ENCODE results near the gene P2RY13.

The P2RY13 gene

DNA sequence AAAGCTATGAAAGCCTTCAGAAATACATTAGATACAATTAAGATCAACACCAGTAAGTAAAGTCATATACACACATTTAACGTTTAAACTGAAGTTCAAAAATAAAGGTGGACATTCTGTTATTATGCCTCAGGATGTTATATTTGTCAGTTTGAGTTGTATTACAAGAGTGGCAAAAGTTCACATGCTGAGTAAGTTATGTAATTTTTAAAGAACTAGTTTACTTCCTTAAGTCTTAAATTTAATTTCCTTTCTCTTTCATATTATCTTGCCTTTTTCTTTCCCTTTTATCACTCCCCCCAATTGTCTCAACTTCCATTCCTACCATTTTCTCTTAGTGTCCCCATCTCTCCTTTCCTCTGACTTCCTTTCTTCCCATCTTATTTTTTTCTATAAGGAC, 7.8 kb downstream of the P2RY13 start:
- in situ Hi-C loops (cut with MboI; ENCODE audit: low sequenced_read_pairs) = no loop called here

DNA sequence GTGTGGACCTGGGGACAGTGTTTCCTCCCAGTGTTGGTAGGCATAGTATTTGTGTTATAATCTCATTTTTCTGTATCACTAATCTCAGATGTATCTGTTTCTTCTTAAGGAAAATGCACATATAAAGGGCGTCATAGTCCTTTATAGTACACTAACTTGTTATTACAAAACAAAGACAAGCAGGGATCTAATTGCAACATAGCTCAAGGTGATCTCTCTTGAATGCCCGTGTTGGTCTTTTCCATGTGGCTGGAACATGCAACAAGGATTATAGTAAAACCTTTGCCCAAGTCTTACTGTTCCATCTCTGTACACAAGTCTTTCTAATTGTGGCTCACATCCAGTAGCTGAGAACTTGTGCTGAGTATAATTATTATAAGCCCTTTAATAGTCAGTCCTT, 9.2 kb downstream of the P2RY13 start:
- in situ Hi-C loops (cut with MboI; ENCODE audit: low sequenced_read_pairs) = no loop called here

DNA sequence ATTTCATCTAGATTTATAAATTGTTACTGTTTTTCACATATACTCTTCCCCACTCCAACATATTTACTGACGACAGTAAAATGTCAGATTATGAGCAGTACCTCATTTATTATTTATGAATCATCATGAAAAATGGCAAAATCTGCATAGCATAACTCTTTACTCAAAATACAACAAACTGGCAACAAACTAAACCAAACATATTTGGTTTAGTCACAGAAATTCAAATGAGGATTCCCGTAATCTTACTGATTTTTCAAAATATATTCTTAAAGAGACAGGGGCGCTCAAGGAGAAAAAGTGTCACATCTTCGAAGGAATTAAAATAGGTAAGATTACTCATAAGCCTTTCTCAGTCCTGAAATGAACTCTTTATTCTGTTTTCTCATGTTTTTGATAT, 9.7 kb downstream of the P2RY13 start:
- in situ Hi-C loops (cut with MboI; ENCODE audit: low sequenced_read_pairs) = no loop called here

GRCh38 chr3:151318991-151319390, 10.4 kb downstream of the P2RY13 start:
- in situ Hi-C loops (cut with MboI; ENCODE audit: low sequenced_read_pairs) = no loop called here

- in situ Hi-C loops (cut with MboI; ENCODE audit: low sequenced_read_pairs) = no loop called here
These were observed 11.0 kb downstream of the P2RY13 start for GRCh38 chr3:151318313-151318712.

GRCh38 chr3:151316267-151316991, 12.9 kb downstream of the P2RY13 start, which contains the start of gene GPR87:
Gene GPR87 (minus strand): TSS chr3:151316820. CDS start chr3:151300100, 16,720 bp downstream.
- in situ Hi-C loops (cut with MboI; ENCODE audit: low sequenced_read_pairs) = no loop called here

- in situ Hi-C loops (cut with MboI; ENCODE audit: low sequenced_read_pairs) = no loop called here
These were observed 13.5 kb downstream of the P2RY13 start for GRCh38 chr3:151315846-151316245.

DNA sequence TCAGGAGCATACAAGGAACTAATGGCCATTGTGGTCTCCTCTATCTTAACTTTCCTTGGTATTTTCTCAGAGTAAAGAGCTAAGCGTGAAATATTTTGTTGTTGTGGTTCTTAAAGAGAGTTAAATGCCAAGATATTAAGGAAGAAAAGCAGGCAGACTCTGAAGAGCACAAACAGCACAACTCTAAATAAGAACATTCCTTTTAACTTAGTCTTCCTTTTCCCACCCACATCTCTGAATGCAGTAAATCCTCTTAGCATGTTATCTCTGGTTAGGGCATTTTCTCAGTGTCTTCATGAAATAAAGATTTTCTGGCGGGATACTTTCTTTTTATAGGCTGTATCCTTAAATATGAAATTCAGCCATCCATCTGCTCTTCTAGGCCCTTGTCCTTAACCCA, 14.2 kb downstream of the P2RY13 start:
- in situ Hi-C loops (cut with MboI; ENCODE audit: low sequenced_read_pairs) = no loop called here

GRCh38 chr3:151314593-151314992, 14.8 kb downstream of the P2RY13 start:
- in situ Hi-C loops (cut with MboI; ENCODE audit: low sequenced_read_pairs) = no loop called here

GRCh38 chr3:151314137-151314536, 15.2 kb downstream of the P2RY13 start:
- in situ Hi-C loops (cut with MboI; ENCODE audit: low sequenced_read_pairs) = no loop called here

DNA sequence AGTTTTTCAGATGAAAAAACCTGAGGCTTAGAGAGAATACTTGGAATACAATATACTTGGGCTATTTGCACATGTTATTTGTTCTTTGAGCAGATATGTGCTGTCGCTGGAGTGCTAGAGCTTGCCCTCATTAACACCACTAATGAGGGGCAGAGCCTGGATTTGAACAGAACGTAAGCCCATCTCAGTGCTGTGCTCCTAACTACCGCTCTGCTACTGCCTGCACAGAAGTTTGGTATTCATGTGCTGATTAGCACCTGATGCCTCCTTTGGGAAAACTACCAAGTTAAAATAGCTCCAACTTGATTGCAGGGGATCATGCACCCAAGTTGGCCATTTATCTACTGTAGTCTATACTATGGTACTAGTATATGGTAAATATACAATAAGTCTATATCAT, 16.4 kb downstream of the P2RY13 start:
- in situ Hi-C loops (cut with MboI; ENCODE audit: low sequenced_read_pairs) = no loop called here

DNA sequence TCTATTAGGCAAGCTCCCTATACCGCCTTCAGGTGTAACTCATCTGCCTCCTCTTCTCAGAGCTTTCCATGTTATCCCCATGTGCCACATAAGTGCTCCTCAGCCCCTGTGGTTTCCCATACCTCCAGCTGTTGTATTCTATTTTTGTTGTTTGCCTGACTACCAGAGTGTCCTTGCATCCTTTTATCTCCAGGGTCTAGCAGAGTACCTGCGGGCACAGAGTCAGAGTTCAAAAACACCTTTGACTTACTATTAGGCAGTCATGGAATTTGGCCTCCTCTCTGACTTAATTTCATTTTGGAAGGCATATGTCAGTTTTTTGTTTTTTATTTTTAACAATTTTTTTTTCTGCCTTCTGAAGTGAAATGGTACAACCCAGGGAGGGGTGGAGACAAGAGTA, 19.8 kb downstream of the P2RY13 start:
- in situ Hi-C loops (cut with MboI; ENCODE audit: low sequenced_read_pairs) = no loop called here

GRCh38 chr3:151307583-151308488, 21.5 kb downstream of the P2RY13 start:
- in situ Hi-C loops (cut with MboI; ENCODE audit: low sequenced_read_pairs) = no loop called here

- in situ Hi-C loops (cut with MboI; ENCODE audit: low sequenced_read_pairs) = no loop called here
These were observed 22.2 kb downstream of the P2RY13 start for GRCh38 chr3:151307131-151307530.

DNA sequence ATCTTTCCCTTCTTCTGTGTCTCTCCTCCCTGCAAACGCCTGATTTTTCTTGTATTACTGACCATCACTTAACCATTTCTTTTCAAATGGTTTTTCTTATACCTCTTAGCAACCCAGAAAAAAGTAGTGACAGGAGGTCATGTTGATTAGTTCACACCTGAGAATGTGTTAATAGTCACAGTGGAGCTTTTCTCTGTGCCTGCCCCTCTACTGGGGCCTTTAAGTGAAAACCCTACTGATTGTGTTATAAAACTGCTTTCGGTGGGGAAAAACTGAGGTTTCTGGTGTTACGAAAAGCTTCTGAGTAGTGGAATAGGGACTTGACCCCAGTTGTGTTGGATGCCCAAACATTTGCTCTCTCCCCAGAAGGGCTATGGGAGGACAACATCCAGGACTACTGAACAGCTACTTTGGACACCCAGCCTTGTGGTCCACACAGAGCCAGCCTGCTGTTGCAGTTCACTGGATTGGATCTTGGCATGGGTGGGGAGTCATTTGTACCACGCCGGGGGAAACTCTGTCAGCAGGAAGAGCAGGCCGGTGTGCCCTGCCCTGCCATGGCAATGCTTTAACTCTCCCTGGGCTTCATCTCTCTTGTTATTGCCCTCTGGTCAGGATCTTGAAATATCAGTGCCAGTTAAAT, 23.1 kb downstream of the P2RY13 start:
- in situ Hi-C loops (cut with MboI; ENCODE audit: low sequenced_read_pairs) = no loop called here

- in situ Hi-C loops (cut with MboI; ENCODE audit: low sequenced_read_pairs) = no loop called here
These were observed 23.6 kb downstream of the P2RY13 start for GRCh38 chr3:151305775-151306151.

DNA sequence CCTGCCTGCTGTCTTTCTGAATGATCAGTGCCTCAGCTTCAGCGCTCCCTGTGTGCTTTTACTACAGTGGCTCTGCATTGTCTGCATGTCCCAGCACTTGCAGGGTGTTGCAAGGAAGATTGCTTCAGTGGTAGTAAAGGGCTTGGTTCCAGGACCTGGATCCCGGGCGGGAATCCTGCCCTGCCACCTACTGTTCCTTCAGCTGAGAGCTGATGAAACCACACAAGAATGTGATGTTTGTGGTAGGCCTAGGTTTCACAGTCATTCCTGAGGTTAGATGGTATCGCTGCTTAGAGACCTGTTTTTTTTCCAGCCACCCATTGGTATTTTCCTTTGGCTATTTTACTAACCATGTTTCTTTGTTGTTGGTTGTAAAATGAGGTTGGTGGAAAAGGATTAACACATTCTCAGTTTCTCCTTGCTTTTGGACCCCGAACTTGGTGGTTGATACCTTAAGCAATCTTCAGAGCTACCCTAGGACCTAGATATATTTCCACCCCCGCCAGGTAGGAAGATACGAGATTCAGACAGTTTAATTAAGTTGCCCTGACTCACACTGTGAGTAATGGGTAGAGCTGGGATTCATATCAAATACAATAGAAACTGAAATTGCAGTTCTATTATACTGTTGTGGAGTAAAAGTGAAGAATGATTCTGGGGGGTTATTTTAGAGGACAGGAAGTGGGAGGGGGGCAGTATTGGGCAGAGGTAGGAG, 24.1 kb downstream of the P2RY13 start:
- in situ Hi-C loops (cut with MboI; ENCODE audit: low sequenced_read_pairs) = no loop called here

DNA sequence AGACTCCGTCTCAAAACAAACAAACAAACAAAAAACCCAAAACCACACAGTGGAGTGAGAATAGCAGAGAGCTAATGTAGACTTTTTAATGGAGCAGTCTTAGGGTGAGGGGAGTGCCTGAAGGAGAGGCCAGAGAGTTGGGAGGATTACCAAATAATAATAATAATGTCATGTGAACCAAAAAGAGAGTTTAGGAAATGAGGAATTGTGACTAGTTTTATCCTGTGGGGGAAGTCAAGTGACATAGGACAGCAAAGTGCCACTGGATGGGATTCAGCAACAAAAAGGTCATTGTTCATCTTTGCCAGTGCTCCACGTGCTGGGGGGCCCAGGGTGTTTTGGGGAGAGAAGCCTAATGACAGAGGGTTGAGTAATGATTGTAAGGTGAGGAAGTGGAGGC, 25.6 kb downstream of the P2RY13 start:
- in situ Hi-C loops (cut with MboI; ENCODE audit: low sequenced_read_pairs) = no loop called here

- in situ Hi-C loops (cut with MboI; ENCODE audit: low sequenced_read_pairs) = no loop called here
These were observed 27.6 kb downstream of the P2RY13 start for GRCh38 chr3:151301787-151302186.

GRCh38 chr3:151300539-151300938, 28.8 kb downstream of the P2RY13 start:
- in situ Hi-C loops (cut with MboI; ENCODE audit: low sequenced_read_pairs) = no loop called here

DNA sequence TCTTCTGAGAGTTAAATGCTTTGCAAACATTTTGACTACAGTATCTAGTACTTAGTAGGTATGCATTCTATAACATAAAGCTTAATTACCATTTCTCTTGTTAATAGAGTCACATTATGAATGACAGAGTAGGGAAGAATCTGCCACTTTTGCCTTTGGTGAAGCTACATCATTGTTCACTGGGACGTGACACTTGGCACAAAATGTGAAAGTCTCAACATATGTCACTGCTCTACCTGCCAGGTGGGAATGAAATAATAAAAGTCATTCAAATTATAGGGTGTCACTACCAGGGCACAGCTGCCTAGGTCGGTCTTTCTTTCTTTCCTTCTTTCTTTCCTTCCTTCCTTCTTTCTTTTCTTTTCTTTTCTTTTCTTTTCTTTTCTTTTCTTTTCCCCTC, 30.3 kb downstream of the P2RY13 start:
- in situ Hi-C loops (cut with MboI; ENCODE audit: low sequenced_read_pairs) = loop anchor here (25.0 kb wide), 1 partner anchor 538 kb away; no protein-coding TSS in a partner anchor
